Bronchial epithelial cell (primary cell): ENCODE results near the gene TAS2R8. TPM values are rescaled to one million over a fixed set of nuclear protein-coding genes. Genes with fewer than 3 reads are reported as not detected.
"Not testable (repeated sequence)": the region's sequence is repeated elsewhere in the genome, so short reads cannot be mapped to it uniquely, and the experiment has no call there.

Experiments used
- DNase-seq: peaks from one replicate; pipeline ENCODE4 v3.0.0-alpha.2; 2010; ENCODE audit warnings: low read depth
- FAIRE-seq: peaks from 2 replicates; lab custom pipeline; 2011; peaks lifted over from hg19 to GRCh38; lab: Jason Lieb, UNC
- H3K27me3 ChIP-seq: 2 replicates; pipeline ENCODE4 v1.5.1; 2011; ENCODE audit warnings: low read length; ENCODE audit not compliant: control insufficient read depth, insufficient read depth
- H3K36me3 ChIP-seq: 2 replicates; pipeline ENCODE4 v1.5.1; 2011; ENCODE audit warnings: low read length; ENCODE audit not compliant: control insufficient read depth, insufficient read depth
- H3K4me3 ChIP-seq: 2 replicates; pipeline ENCODE4 v1.5.1; 2011; ENCODE audit warnings: mild to moderate bottlenecking, low read depth, low read length, control low read depth
- total RNA-seq: library from RNA; depleted of rRNA; stranded (reverse); fragments of >200 nt; gene quantifications from 2 replicates; pipeline ENCODE4 v1.2.1, GENCODE V29; 2014
- TF ChIP-seq, protein P1 (sequence below): IDR thresholded peaks from 2 replicates; pipeline ENCODE4 v1.5.1; 2011; ENCODE audit warnings: mild to moderate bottlenecking, moderate library complexity, low read length, control low read depth, inconsistent platforms; ENCODE audit not compliant: insufficient read depth, severe bottlenecking

TAS2R8 gene
- total RNA-seq, 1 donor from 2014 or later = not detected

DNA sequence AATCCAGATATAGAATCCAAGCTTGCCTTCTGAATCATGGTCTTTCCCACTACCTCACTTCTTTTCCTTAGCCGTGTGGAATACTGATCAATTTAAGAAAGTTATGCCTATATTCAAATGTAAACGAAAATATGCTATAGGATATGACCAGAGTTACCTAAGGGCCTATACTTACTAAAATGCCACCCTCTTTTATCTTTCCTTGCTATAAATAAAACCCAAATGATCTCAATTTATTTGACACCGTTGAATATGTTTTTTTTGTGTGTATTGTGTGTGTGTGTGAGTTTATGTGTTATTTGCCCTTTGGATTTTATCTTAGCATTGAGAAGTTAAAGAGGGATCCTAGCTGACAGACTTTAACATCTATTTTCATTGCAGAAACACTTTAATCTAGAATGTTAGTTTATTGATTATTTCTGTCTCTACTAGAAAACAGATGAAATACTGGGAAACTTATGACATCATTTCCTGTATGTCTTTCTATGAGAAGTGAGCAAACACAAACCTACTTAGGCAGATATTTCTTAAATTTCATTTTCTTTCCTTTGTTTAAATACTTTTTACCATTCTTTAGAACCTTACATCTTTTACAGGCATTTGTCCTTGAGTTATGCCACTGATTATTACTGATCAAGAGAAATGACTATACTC, 4.9 kb upstream of the TAS2R8 start:
- DNase-seq (no peak), FAIRE-seq (no peak)
- TF ChIP-seq, protein P1, sequence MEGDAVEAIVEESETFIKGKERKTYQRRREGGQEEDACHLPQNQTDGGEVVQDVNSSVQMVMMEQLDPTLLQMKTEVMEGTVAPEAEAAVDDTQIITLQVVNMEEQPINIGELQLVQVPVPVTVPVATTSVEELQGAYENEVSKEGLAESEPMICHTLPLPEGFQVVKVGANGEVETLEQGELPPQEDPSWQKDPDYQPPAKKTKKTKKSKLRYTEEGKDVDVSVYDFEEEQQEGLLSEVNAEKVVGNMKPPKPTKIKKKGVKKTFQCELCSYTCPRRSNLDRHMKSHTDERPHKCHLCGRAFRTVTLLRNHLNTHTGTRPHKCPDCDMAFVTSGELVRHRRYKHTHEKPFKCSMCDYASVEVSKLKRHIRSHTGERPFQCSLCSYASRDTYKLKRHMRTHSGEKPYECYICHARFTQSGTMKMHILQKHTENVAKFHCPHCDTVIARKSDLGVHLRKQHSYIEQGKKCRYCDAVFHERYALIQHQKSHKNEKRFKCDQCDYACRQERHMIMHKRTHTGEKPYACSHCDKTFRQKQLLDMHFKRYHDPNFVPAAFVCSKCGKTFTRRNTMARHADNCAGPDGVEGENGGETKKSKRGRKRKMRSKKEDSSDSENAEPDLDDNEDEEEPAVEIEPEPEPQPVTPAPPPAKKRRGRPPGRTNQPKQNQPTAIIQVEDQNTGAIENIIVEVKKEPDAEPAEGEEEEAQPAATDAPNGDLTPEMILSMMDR = no peak
- no peaks in the 10 kb centered on the region for H3K27me3 ChIP-seq
- no peaks in the 10 kb centered on the region for H3K36me3 ChIP-seq
- H3K4me3 ChIP-seq = no peak overlapping the region

DNA sequence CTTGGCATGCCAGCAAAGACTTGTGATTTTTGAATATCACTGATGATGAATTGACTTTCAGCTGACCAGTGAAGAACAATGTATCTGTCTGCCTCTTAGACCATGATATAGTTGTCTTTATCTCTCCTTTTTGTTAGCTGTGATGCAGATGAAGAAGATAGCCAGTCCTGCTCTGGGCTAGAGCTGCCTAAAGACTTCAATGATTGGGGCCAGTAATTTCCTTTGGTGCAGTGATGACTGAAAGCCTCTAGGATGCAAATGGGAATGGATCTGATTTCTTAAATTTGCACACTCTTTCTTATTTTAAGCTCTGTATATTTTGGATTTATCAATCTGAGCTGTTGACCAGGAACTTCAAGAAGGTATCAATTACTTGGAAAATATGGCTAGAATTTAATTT, 3.0 kb upstream of the TAS2R8 start, which contains the start of gene TAS2R9:
Gene TAS2R9 (minus strand): TSS at position 101 of the 400 bp plus-strand sequence. CDS start 93 bp downstream, at position 8.
- no peak for DNase-seq
- H3K27me3 ChIP-seq = no peaks in the 10 kb centered on the region
- TF ChIP-seq, protein P1 = no peak
- no peak for FAIRE-seq
- H3K36me3 ChIP-seq = no peaks in the 10 kb centered on the region
- no peak within 1 kb of the TSS for H3K4me3 ChIP-seq

DNA sequence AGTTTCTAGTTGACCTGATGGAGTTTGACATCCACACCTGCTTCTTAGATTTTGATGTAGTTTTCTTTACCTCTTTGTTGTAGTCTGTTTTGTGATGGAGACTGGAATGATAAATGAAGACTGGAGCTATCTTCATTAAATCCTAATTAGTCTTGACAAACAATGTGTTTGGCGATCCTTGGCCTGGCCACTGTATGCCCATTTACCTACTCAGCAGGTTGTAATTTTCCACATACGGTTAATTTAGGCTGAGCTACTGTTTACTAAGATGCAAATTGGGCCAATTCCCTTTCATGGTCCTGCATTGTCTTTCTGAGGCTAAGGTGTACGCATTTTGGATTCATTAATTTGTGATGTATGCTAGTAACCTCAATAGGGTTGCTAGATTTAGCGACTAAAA, 4.5 kb downstream of the TAS2R8 start, which contains the start of gene TAS2R7:
Gene TAS2R7 (minus strand): TSS at position 41 of the 400 bp plus-strand sequence. CDS start 57 bp downstream, outside the sequence.
- DNase-seq (no peak), FAIRE-seq (no peak)
- Histone ChIP-seq H3K36me3 (no peaks in the 10 kb centered on the region), H3K4me3 (no peak within 1 kb of the TSS), H3K27me3 (peaks cover 2% of the 10 kb centered on the region)
- TF ChIP-seq, protein P1 = no peak

DNA sequence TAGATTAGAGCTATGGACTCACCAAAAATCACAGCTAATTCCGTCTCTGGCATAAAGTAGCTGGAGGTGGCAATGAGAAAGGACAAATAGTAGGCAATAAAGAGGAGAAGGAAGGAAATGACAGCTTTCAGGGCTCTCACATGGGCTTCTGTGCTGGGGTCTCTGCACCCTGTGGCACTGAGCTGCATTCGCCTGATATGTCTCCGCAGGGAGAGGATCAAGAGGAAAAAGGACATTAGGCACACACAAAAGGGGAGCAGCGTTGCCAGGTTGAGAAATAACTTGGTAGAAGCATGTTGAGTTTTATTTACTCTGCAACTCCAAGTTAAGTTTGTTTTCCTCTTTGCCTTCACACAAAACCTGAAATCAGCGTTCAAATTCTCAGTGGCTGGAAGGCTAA, 5.3 kb downstream of the TAS2R8 start:
- peaks cover 2% of the 10 kb centered on the region for H3K27me3 ChIP-seq
- peak; percentile 7 for FAIRE-seq

DNA sequence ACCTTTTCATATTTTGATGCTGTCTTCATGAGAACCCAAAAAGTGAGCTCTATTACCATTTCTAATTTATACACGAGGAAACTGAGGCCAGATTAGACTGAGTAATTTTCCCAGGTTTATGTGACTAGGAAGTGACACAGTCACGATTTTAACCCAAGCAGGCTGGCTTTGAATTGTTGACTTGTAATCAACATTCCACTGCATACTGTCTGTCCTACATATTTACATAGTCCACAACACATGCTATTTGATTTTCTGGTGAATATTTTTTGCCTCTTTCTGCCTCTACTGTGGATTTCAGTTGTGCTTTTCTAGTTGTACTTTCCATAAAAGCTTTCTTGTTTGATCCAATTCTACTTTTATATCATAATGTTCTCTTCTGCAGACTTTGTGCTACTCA, 12.9 kb downstream of the TAS2R8 start:
- DNase-seq = no peak
- Histone ChIP-seq H3K27me3 (no peaks in the 10 kb centered on the region), H3K36me3 (no peaks in the 10 kb centered on the region), H3K4me3 (no peak overlapping the region)
- no peak for FAIRE-seq
- TF ChIP-seq, protein P1 = no peak

More for the DNA sequence above, 5.3 kb downstream of the TAS2R8 start:
- H3K4me3 ChIP-seq = no peak overlapping the region
- no peak for DNase-seq
- no peaks in the 10 kb centered on the region for H3K36me3 ChIP-seq
- TF ChIP-seq, protein P1 = no peak

DNA sequence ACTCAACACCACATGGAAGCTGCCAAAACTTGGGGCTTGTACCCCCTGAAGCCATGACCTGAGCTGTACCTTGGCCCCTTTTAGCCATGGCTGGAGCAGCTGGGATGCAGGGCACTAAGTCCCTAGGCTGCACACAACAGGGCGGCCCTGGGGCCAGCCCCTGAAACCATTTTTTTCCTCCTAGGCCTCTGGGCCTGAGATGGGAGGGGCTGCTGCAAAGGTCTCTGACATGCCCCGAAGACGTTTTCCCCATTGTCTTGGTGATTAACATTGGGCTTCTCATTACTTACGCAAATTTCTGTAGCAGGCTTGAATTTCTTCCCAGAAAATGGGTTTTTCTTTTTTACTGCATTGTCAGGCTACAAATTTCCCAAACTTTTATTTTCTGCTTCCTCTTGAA, 15.3 kb downstream of the TAS2R8 start:
- not testable (repeated sequence) for H3K4me3 ChIP-seq, H3K27me3 ChIP-seq, DNase-seq, H3K36me3 ChIP-seq, FAIRE-seq
